Ishikawa (cell line): Measurements from ENCODE around the gene MRPL43.

Experiments used
- CEBPB ChIP-seq: IDR thresholded peaks from 2 replicates; pipeline ENCODE4 v1.6.1; 2012
- EGR1 ChIP-seq: IDR thresholded peaks from 2 replicates; pipeline ENCODE4 v1.6.1; 2012
- EP300 ChIP-seq: IDR thresholded peaks from 2 replicates; pipeline ENCODE4 v1.6.1; 2012; ENCODE audit warnings: borderline replicate concordance
- FOXM1 ChIP-seq: IDR thresholded peaks from 2 replicates; pipeline ENCODE4 v1.6.1; 2012; ENCODE audit warnings: low read depth, borderline replicate concordance

DNA sequence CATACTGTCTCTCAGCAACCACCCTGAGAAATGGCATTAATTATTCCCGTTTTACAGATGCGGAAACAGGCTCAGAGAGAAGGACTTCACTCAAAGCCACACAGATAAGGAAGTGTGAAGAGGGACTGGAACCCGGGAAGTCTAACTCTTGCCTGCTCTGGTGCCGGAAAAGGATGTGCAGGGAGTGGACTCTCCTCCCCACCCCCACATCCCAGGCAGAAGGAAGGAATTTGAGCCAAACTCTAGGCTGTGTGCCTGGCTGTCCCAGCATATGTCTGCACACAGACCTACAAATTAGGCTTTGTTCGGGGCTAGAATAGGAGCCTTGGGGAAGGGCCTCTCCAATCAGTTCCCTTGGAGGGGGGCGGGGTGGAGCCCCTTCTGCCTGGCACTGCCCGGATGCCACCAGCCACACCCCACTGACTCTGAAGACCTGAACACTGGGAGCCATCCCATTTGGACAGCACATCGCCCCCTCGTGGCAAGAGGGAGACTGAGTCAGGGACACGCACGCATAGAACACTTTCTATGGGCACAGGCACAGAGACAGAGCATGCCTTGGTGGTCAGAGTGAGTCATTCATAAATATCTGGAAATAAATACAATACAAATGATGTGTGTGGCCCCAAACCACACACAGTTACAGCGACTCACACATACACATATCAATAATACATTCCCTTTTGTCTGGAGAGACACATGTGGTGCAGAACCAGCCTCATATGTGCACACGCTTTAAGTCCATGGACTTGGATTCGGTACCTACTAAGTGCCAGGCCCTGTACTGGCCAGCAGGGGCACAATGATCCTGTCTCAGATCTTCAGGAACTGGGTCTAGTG lies 25.4 kb upstream of the MRPL43 start:
- no peak for TF ChIP-seq EGR1
- no peak for TF ChIP-seq FOXM1
- TF ChIP-seq EP300, result no peak
- TF ChIP-seq CEBPB, result no peak
